Suprapubic skin (tissue), 4 donors: ENCODE measurements around the gene IFT43. TPM values are rescaled to one million over a fixed set of nuclear protein-coding genes. Genes with fewer than 3 reads are reported as not detected.
A peak's percentile ranks its signal among the peaks of the same experiment; 100 is the strongest.

ENCODE experiments used
- DNase-seq, 2 donors: peaks; one replicate each; pipeline ENCODE4 v3.0.0-alpha.2; 2019; ENCODE audit warnings: low spot score in 2 of 2
- H3K27ac ChIP-seq: fragments of 200-600 bp; sonication (generic); one replicate; pipeline ENCODE4 v1.5.1; 2019
- H3K27me3 ChIP-seq: fragments of 200-600 bp; sonication (generic); one replicate; pipeline ENCODE4 v1.5.1; 2019
- H3K36me3 ChIP-seq: fragments of 200-600 bp; sonication (generic); one replicate; pipeline ENCODE4 v1.5.1; 2019
- H3K4me1 ChIP-seq: fragments of 200-600 bp; sonication (generic); one replicate; pipeline ENCODE4 v1.5.1; 2019
- H3K4me3 ChIP-seq: fragments of 200-600 bp; sonication (generic); one replicate; pipeline ENCODE4 v1.5.1; 2019; ENCODE audit warnings: mild to moderate bottlenecking
- H3K9me3 ChIP-seq: fragments of 200-600 bp; sonication (generic); one replicate; pipeline ENCODE4 v1.5.1; 2019
- EP300 ChIP-seq: sonication (generic); formaldehyde crosslinking; IDR thresholded peaks from one replicate; pipeline ENCODE4 v1.6.1; 2017; ENCODE audit warnings: antibody characterized with exemption
- POLR2A ChIP-seq, 2 donors: fragments of 450-650 bp; IDR thresholded peaks; one replicate each; pipeline ENCODE4 v1.6.1; 2017; ENCODE audit warnings: antibody characterized with exemption in 2 of 2, mild to moderate bottlenecking in 2 of 2, moderate library complexity in 2 of 2
- POLR2AphosphoS5 ChIP-seq, 3 donors: sonication (generic); formaldehyde crosslinking; IDR thresholded peaks; one replicate each; pipeline ENCODE4 v1.6.1; 2017; ENCODE audit warnings: antibody characterized with exemption in 3 of 3
- WGBS: methylation state at CpG from one replicate; pipeline ENCODE4 v1.1.5; 2018; 5-methylcytosine and 5-hydroxymethylcytosine counted together
- total RNA-seq, 4 donors: library from RNA; depleted of rRNA; stranded (reverse); fragments of >200 nt; gene quantifications; one replicate each; pipeline ENCODE4 v1.1.0, GENCODE V29; 2016
- TF ChIP-seq, protein P1 (sequence below), 2 donors: fragments of 200-600 bp in 1 of 2; fragments of 450-650 bp in 1 of 2; sonication (generic) in 1 of 2; IDR thresholded peaks; one replicate each; pipeline ENCODE4 v1.5.1; 2016 to 2019; ENCODE audit warnings: antibody characterized with exemption in 2 of 2, mild to moderate bottlenecking in 1 of 2, moderate library complexity in 1 of 2

IFT43 gene
- total RNA-seq, 4 donors from 2014 or later = 20.3 to 27.8 (median 22.0) TPM

- no peaks in the 10 kb centered on the region for H3K27me3 ChIP-seq
- H3K4me3 ChIP-seq = no peak overlapping the region
- H3K27ac ChIP-seq = no peak overlapping the region
- no peaks in the 10 kb centered on the region for H3K9me3 ChIP-seq
- TF ChIP-seq EP300 = no peak
- no peak for TF ChIP-seq POLR2A (IDR thresholded peaks at IDR 0.05)
- TF ChIP-seq POLR2AphosphoS5 (IDR thresholded peaks at IDR 0.05) = no peak
- TF ChIP-seq, protein P1, sequence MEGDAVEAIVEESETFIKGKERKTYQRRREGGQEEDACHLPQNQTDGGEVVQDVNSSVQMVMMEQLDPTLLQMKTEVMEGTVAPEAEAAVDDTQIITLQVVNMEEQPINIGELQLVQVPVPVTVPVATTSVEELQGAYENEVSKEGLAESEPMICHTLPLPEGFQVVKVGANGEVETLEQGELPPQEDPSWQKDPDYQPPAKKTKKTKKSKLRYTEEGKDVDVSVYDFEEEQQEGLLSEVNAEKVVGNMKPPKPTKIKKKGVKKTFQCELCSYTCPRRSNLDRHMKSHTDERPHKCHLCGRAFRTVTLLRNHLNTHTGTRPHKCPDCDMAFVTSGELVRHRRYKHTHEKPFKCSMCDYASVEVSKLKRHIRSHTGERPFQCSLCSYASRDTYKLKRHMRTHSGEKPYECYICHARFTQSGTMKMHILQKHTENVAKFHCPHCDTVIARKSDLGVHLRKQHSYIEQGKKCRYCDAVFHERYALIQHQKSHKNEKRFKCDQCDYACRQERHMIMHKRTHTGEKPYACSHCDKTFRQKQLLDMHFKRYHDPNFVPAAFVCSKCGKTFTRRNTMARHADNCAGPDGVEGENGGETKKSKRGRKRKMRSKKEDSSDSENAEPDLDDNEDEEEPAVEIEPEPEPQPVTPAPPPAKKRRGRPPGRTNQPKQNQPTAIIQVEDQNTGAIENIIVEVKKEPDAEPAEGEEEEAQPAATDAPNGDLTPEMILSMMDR (IDR thresholded peaks at IDR 0.05) = no peak
- 75% methylated on average over 2 of the region's 2 CpGs for WGBS
- peaks cover 54% of the 10 kb centered on the region for H3K4me1 ChIP-seq
- DNase-seq = no peak
- H3K36me3 ChIP-seq = peaks cover under 1% of the 10 kb centered on the region
These were observed 889 bp upstream of the IFT43 start for GRCh38 chr14:75984674-75985073.

GRCh38 chr14:75986439-75986765 is 839 bp downstream of the IFT43 start:
- no peaks in the 10 kb centered on the region for H3K27me3 ChIP-seq
- peak overlapping the region; percentile 76 for H3K4me3 ChIP-seq
- no peak overlapping the region for H3K27ac ChIP-seq
- WGBS = 19% methylated on average over 6 of the region's 6 CpGs
- H3K4me1 ChIP-seq = peaks cover 39% of the 10 kb centered on the region
- H3K9me3 ChIP-seq = no peaks in the 10 kb centered on the region
- peaks cover 10% of the 10 kb centered on the region for H3K36me3 ChIP-seq
- DNase-seq = no peak
- TF ChIP-seq EP300 (no peak), POLR2A (IDR thresholded peaks at IDR 0.05) (no peak), POLR2AphosphoS5 (IDR thresholded peaks at IDR 0.05) (no peak)
- TF ChIP-seq, protein P1 (IDR thresholded peaks at IDR 0.05) = no peak

DNA sequence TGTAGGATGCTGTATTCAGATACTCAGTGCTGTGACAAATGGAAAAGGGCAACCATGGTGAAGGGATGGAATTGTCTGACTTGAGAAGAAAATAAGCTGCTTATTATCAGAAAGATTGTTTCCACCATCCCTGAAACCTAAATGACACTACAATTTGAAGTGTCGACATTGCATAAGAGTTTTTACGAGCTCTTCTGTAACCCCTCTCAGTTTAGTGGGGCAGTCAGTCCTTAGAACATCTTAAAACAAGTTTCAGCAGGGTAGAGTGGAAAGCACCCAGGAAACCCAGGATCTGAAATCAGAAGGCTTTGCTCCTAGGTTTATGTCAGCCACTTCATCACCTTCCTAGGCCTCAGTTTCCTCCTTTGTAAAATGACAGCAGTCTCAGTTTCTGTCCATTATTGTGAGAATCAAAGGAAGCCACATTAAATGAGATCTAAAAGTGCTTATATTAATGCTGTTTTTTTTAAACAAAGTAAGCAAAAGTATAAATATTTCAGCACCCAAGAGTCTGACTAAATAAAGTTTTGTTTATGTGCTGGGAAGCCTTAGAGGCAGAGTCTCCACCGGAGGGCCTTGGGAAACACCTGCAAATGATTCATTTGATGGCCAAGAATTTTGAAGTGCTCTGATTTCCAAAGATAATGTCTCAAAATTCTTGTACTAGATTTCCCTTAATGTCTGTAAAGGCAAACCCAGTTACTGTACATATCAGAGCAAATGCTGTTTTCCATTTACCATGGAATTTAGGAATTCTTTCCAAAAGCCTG is 1.8 kb downstream of the IFT43 start:
- no peak overlapping the region for H3K4me3 ChIP-seq
- peaks cover 35% of the 10 kb centered on the region for H3K4me1 ChIP-seq
- no peaks in the 10 kb centered on the region for H3K27me3 ChIP-seq
- TF ChIP-seq POLR2AphosphoS5 (IDR thresholded peaks at IDR 0.05) (no peak), EP300 (no peak), POLR2A (IDR thresholded peaks at IDR 0.05) (no peak)
- TF ChIP-seq, protein P1 (IDR thresholded peaks at IDR 0.05) = no peak
- no peaks in the 10 kb centered on the region for H3K9me3 ChIP-seq
- peaks cover 16% of the 10 kb centered on the region for H3K36me3 ChIP-seq
- 47% methylated on average over 3 of the region's 3 CpGs for WGBS
- no peak for DNase-seq
- H3K27ac ChIP-seq = no peak overlapping the region

DNA sequence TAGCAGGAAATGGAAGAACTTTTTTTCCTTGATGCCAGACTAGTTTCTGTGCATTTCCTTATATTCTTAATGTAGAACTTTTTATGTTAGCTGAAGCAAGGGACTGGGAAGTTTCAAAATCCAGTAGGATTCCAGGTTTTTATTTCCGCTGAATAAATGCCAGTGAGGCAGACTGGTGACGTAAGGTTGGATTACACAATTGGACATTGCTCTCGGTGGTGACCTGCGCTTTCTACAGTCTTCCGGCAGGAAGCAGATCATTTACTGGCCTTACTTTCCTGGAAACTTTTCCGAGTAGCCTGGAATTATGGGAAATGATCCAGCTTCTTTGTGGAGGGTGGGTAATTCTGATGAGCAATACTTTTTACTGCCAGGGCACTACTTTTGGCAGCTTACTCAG is 3.6 kb downstream of the IFT43 start:
- no peaks in the 10 kb centered on the region for H3K9me3 ChIP-seq
- DNase-seq = no peak
- TF ChIP-seq POLR2A (IDR thresholded peaks at IDR 0.05) = no peak
- TF ChIP-seq, protein P1 (IDR thresholded peaks at IDR 0.05) = no peak
- TF ChIP-seq POLR2AphosphoS5 (IDR thresholded peaks at IDR 0.05) = peak; percentile 41 to 89 (median 56)
- peaks cover 25% of the 10 kb centered on the region for H3K4me1 ChIP-seq
- no peak overlapping the region for H3K4me3 ChIP-seq
- peaks cover 29% of the 10 kb centered on the region for H3K36me3 ChIP-seq
- H3K27me3 ChIP-seq = no peaks in the 10 kb centered on the region
- 60% methylated on average over 6 of the region's 6 CpGs for WGBS
- peak overlapping the region; percentile 49 for H3K27ac ChIP-seq

DNA sequence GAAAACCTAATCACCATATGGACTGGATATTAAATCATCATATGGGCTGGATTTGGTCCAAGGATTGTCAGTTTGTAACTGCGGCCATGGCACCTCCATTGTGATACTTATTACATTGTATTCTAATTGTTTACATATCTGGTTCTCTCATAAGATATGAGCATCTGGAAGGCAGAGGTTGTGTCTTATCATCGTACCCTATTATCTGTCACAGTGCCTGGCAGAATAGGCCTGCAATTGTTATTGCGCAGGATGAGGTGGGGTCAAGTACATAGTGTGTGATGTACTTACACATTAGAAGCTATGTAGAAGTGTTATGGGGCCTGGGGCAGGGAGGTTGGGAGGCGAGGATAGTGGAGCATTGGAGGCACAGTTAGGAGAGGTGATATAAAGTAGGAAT is 4.7 kb downstream of the IFT43 start:
- WGBS = 96% methylated on average over 4 of the region's 4 CpGs
- H3K36me3 ChIP-seq = peaks cover 32% of the 10 kb centered on the region
- H3K27ac ChIP-seq = no peak overlapping the region
- DNase-seq = no peak
- H3K4me3 ChIP-seq = no peak overlapping the region
- H3K4me1 ChIP-seq = peaks cover 23% of the 10 kb centered on the region
- no peaks in the 10 kb centered on the region for H3K27me3 ChIP-seq
- TF ChIP-seq EP300 = no peak
- TF ChIP-seq, protein P1 (IDR thresholded peaks at IDR 0.05) = no peak
- TF ChIP-seq POLR2A (IDR thresholded peaks at IDR 0.05) = no peak
- TF ChIP-seq POLR2AphosphoS5 (IDR thresholded peaks at IDR 0.05) = no peak
- H3K9me3 ChIP-seq = no peaks in the 10 kb centered on the region
